SW480 (cell line): Measurements from ENCODE around the gene CAMTA1.

ENCODE experiments used
- DNase-seq: peaks from one replicate; pipeline ENCODE4 v3.0.0-alpha.2; 2016; ENCODE audit warnings: low spot score

CAMTA1 gene

GRCh38 chr1:7435276-7436055 lies 650.2 kb downstream of the CAMTA1 start:
- no peak for DNase-seq

- DNase-seq: no peak
Measured at GRCh38 chr1:7436056-7437005, 651.1 kb downstream of the CAMTA1 start.

- DNase-seq: no peak
Measured at GRCh38 chr1:7437036-7437435, 651.8 kb downstream of the CAMTA1 start.

- no peak for DNase-seq
Measured at GRCh38 chr1:7437608-7438395, 652.5 kb downstream of the CAMTA1 start.

- DNase-seq: no peak
Measured at GRCh38 chr1:7438396-7438785, 653.1 kb downstream of the CAMTA1 start.

- DNase-seq: no peak
Measured at GRCh38 chr1:7438921-7439655, 653.8 kb downstream of the CAMTA1 start.

GRCh38 chr1:7440154-7440553 lies 654.9 kb downstream of the CAMTA1 start:
- no peak for DNase-seq

GRCh38 chr1:7441143-7441841 lies 656.0 kb downstream of the CAMTA1 start:
- no peak for DNase-seq

GRCh38 chr1:7442036-7442435 lies 656.8 kb downstream of the CAMTA1 start:
- DNase-seq: no peak

- DNase-seq: no peak
Measured at GRCh38 chr1:7442918-7443317, 657.7 kb downstream of the CAMTA1 start.

GRCh38 chr1:7444363-7444762 lies 659.1 kb downstream of the CAMTA1 start:
- DNase-seq: no peak

- DNase-seq: no peak
Measured at GRCh38 chr1:7447093-7447492, 661.8 kb downstream of the CAMTA1 start.

GRCh38 chr1:7447736-7448135 lies 662.5 kb downstream of the CAMTA1 start:
- DNase-seq: no peak

- no peak for DNase-seq
Measured at GRCh38 chr1:7448986-7449385, 663.7 kb downstream of the CAMTA1 start.

- no peak for DNase-seq
Measured at GRCh38 chr1:7449750-7450149, 664.5 kb downstream of the CAMTA1 start.

GRCh38 chr1:7450838-7451237 lies 665.6 kb downstream of the CAMTA1 start:
- DNase-seq: no peak

GRCh38 chr1:7453038-7453437 lies 667.8 kb downstream of the CAMTA1 start:
- DNase-seq: no peak

- no peak for DNase-seq
Measured at GRCh38 chr1:7454052-7454815, 669.0 kb downstream of the CAMTA1 start.

- DNase-seq: no peak
Measured at GRCh38 chr1:7454895-7455784, 669.9 kb downstream of the CAMTA1 start.
